Type B pancreatic cell (in vitro differentiated cells): ENCODE data around the gene MMP14. TPM values are rescaled to one million over a fixed set of nuclear protein-coding genes. Genes with fewer than 3 reads are reported as not detected.

ENCODE experiments used
- DNase-seq: peaks from one replicate; pipeline ENCODE4 v3.0.0; 2021; ENCODE audit warnings: mixed read lengths; ENCODE audit not compliant: unreplicated experiment; ENCODE audit errors: extremely low spot score
- H3K27ac Mint-ChIP-seq: 2 replicates; pipeline ENCODE4 v1.8.0; 2021; ENCODE audit warnings: mild to moderate bottlenecking, mixed read lengths
- H3K27me3 Mint-ChIP-seq: 2 replicates; pipeline ENCODE4 v1.8.0; 2021; ENCODE audit warnings: mixed read lengths
- H3K36me3 Mint-ChIP-seq: 2 replicates; pipeline ENCODE4 v1.8.0; 2021; ENCODE audit warnings: mixed read lengths
- H3K4me1 Mint-ChIP-seq: one replicate; pipeline ENCODE4 v1.8.0; 2021; ENCODE audit warnings: mixed read lengths; ENCODE audit not compliant: unreplicated experiment
- H3K4me3 Mint-ChIP-seq: 2 replicates; pipeline ENCODE4 v1.8.0; 2021; ENCODE audit warnings: mild to moderate bottlenecking, mixed read lengths
- H3K9me3 Mint-ChIP-seq: 2 replicates; pipeline ENCODE4 v1.8.0; 2021; ENCODE audit warnings: mixed read lengths
- total RNA-seq: library from RNA; stranded (reverse); gene quantifications from 2 replicates; pipeline ENCODE4 v1.2.1, GENCODE V29; 2021; ENCODE audit warnings: low replicate concordance
- TF ChIP-seq, protein P1 (sequence below): fragments of 200-600 bp; sonication (generic); conservative IDR thresholded peaks from 2 replicates; pipeline ENCODE4 v1.5.0; 2021; ENCODE audit warnings: antibody characterized with exemption, mild to moderate bottlenecking

MMP14 gene
- total RNA-seq, 1 donor from 2014 or later: 137 TPM

DNA sequence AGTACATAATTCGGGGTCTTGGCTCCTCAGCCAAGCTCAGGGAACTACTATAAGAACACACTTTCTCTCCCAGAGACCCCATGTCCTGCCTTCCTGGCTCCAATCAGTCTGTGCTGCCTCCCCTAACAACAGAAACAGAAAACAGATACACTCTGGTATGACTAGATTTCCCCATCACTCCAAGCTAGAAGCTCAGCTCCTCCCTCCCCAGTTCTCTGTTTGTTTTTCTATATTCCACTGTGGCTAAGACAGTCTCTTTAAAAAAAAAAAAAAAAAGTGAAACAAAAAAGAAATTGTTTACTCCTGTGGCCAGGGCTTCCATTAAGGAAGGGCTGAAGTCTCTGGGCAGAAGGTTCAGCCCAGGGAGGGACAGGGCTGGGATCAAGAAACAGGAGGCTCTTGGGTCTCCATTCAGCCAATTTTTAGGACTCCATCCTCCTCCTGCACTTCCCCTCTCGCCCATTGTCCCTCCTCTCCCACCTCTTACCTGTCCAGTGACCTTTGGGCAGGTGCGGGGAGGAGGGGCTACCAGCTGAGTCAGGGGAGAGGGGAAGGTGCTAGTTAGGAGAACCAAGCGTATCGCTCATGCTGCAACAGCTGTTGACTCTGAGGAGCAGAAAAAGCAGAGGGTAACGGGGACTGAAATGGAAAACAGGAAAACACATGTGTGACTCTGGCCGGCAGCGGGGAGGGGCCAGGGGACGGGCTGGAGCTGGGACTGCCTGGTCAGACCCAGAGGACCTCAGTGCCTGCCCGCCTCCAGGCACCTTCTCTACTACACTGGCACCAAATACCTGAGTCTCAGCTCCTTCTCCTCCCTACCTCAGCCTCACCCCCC, 17.0 kb upstream of the MMP14 start:
- DNase-seq: no peak

DNA sequence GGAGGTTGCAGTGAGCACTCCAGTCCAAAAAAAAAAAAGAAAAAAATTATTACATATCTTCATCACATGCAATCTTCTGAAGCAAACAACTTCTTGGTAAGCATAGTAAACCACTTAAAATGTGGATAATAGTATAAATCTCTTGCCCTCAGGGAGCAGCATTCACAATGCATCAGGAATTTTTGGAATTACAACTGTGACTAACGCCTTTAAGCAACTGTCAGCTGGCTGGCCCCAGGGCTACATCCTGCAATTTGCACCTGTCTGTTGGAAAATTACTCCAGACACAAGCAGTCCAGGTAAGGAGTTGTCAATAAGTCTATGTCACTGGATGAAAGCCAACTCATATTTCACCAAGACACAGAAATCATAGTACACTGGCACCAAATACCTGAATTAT, 15.7 kb upstream of the MMP14 start:
- Mint-ChIP-seq H3K36me3 (no peaks in the 10 kb centered on the region), H3K27ac (peak overlapping the region; percentile 87), H3K4me3 (peak overlapping the region; percentile 71), H3K4me1 (peaks cover 39% of the 10 kb centered on the region), H3K27me3 (peaks cover 22% of the 10 kb centered on the region), H3K9me3 (no peaks in the 10 kb centered on the region)
- TF ChIP-seq, protein P1, sequence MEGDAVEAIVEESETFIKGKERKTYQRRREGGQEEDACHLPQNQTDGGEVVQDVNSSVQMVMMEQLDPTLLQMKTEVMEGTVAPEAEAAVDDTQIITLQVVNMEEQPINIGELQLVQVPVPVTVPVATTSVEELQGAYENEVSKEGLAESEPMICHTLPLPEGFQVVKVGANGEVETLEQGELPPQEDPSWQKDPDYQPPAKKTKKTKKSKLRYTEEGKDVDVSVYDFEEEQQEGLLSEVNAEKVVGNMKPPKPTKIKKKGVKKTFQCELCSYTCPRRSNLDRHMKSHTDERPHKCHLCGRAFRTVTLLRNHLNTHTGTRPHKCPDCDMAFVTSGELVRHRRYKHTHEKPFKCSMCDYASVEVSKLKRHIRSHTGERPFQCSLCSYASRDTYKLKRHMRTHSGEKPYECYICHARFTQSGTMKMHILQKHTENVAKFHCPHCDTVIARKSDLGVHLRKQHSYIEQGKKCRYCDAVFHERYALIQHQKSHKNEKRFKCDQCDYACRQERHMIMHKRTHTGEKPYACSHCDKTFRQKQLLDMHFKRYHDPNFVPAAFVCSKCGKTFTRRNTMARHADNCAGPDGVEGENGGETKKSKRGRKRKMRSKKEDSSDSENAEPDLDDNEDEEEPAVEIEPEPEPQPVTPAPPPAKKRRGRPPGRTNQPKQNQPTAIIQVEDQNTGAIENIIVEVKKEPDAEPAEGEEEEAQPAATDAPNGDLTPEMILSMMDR: no peak
- DNase-seq: no peak

More for the DNA sequence above, 17.0 kb upstream of the MMP14 start:
- Mint-ChIP-seq H3K4me1 (peaks cover 50% of the 10 kb centered on the region), H3K4me3 (peak overlapping the region; percentile 55), H3K27me3 (peaks cover 22% of the 10 kb centered on the region), H3K9me3 (no peaks in the 10 kb centered on the region), H3K36me3 (no peaks in the 10 kb centered on the region), H3K27ac (peak overlapping the region; percentile 79)
- TF ChIP-seq, protein P1: no peak

DNA sequence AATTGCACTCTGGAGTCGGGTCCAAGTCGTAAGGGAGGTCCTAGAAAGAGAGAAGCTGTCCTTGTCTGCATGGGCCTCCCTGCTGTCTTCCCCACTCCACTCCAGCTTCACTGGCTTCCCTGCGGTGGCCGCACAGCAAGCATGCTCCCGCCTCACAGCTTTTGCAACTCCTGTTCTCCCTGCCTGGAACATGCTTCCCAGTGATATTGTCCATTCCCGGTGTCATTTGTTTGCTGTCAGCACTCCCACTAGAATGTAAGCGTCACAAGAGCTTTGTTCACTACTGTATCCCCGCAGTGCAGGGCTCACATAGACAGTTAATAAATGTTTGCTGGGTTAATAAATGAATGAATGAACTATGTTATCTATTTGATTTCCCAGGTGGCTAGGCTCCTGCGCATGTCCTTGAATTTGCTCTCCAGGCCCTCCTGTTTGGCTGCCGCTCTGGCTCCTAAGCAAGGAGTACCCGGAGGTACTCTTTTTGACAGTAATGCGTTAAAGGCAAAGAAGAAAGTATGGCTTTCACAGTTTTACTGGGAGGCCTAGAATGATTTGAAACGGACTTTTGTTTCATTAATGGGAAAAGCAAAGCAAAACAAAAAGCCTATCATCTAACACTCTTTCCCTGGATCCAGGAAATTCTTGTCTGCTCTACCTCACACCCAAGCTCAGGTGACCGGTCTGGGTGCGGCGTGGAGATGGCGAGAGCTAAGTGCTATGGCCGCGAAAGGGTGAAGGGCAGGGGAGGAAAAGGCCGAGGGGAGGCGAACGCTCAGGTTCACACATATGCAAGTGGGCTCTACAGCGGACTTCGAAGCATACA, 15.0 kb upstream of the MMP14 start:
- TF ChIP-seq, protein P1: no peak
- peak overlapping the region; percentile 71 for H3K4me3 Mint-ChIP-seq
- H3K9me3 Mint-ChIP-seq: no peaks in the 10 kb centered on the region

DNA sequence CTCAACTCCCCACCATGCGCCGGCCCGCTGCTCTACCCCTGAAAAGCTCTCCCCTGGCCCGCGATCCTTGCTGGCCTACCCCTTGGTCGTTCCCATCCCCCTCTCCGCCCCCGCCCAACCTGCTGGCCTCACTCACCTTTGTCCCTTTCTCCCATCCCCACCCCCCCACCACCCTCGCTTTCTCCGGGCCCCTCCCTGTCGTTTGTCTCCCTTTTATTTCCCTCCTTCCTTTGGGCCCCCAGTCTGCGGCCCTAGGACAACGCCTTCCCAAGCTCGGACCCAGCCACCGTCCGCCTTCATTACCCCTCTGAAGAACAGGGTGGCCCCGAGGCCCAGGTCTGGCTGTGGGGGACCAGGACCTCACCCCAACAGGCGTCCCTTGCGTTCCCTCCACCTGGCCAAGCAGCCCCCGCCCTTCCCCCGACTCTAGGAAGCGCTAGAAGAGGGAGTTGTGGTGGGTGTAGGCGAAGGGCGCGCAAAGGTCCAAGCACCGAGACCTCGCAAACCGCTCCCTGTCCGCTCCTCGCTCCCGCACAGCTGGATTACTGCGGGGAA, 14.3 kb upstream of the MMP14 start:
- Mint-ChIP-seq H3K36me3 (no peaks in the 10 kb centered on the region), H3K4me1 (peaks cover 38% of the 10 kb centered on the region), H3K27me3 (peaks cover 22% of the 10 kb centered on the region), H3K9me3 (no peaks in the 10 kb centered on the region), H3K4me3 (peak overlapping the region; percentile 79), H3K27ac (peak overlapping the region; percentile 87)
- no peak for DNase-seq
- TF ChIP-seq, protein P1: no peak

More for the DNA sequence above, 15.0 kb upstream of the MMP14 start:
- Mint-ChIP-seq H3K36me3 (no peaks in the 10 kb centered on the region), H3K27me3 (peaks cover 22% of the 10 kb centered on the region), H3K27ac (peak overlapping the region; percentile 87), H3K4me1 (peaks cover 38% of the 10 kb centered on the region)
- DNase-seq: no peak

DNA sequence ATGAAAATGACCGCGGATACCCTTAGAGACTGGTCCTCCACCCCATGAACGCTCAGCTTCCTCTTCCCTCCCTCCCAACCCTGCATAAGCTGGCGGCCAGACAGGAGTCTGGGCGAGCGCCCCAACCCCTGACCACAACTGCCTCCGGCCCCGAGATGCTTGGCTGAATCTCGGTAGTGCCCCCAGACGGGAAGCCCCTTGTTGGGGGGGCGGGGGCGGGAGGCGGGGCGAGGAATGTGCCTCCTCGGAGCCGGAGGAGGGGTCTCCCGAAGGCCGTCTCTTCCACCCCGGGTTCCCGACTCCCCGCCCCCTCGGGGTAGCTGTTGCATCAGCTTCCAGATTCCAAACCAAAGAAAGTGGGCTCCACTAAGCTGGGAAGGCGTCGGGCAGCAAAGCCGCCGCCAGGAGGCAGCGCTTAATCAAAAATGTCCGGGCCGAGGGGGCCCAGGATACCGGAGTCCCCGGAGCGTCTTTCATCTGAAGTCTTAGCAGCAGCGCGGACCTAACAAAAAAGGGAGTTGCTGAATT, 13.8 kb upstream of the MMP14 start:
- no peaks in the 10 kb centered on the region for H3K9me3 Mint-ChIP-seq
- H3K27me3 Mint-ChIP-seq: peaks cover 22% of the 10 kb centered on the region
- peak; percentile 80 for DNase-seq
- H3K4me1 Mint-ChIP-seq: peaks cover 38% of the 10 kb centered on the region
- H3K4me3 Mint-ChIP-seq: peak overlapping the region; percentile 79
- peak overlapping the region; percentile 83 for H3K27ac Mint-ChIP-seq
- TF ChIP-seq, protein P1: peak; percentile 92
- no peaks in the 10 kb centered on the region for H3K36me3 Mint-ChIP-seq
